HepG2 (cell line): ENCODE results near the gene CXorf38. TPM values are rescaled to one million over a fixed set of nuclear protein-coding genes. Genes with fewer than 3 reads are reported as not detected.

ENCODE experiments used
- CREB1 ChIP-seq, 2 experiments: fragments of 450-650 bp in 1 of 2; IDR thresholded peaks; 2 replicates each; pipeline ENCODE4 v1.6.1; 2016 to 2017; ENCODE audit warnings: control low read depth in 1 of 2, mild to moderate bottlenecking in 1 of 2, missing compliant biosample characterization in 1 of 2, missing genetic modification characterization in 1 of 2
- ETV5 ChIP-seq: IDR thresholded peaks from 2 replicates; pipeline ENCODE4 v1.6.1; 2018; ENCODE audit warnings: missing biosample characterization, missing genetic modification reagents, inconsistent platforms, borderline replicate concordance
- GABPA ChIP-seq, 2 experiments: IDR thresholded peaks; 2 replicates each; pipeline ENCODE4 v1.6.1; 2011 to 2016; ENCODE audit warnings: low read depth in 2 of 2, low read length in 1 of 2, missing biosample characterization in 1 of 2, missing genetic modification characterization in 1 of 2
- GABPB1 ChIP-seq: IDR thresholded peaks from 2 replicates; pipeline ENCODE4 v1.6.1; 2016; ENCODE audit warnings: mild to moderate bottlenecking, missing genetic modification reagents, moderate library complexity, missing compliant biosample characterization
- KDM2A ChIP-seq: sonication (generic); formaldehyde crosslinking; IDR thresholded peaks from 2 replicates; pipeline ENCODE4 v1.4.0; 2020; ENCODE audit warnings: low read depth, missing genetic modification reagents, borderline replicate concordance
- KDM5A ChIP-seq: fragments of 200-600 bp; sonication (generic); IDR thresholded peaks from 2 replicates; pipeline ENCODE4 v1.7.0; 2018; ENCODE audit warnings: antibody characterized with exemption, mild to moderate bottlenecking, low read length, borderline replicate concordance
- KLF9 ChIP-seq: IDR thresholded peaks from 2 replicates; pipeline ENCODE4 v1.6.1; 2016; ENCODE audit warnings: low read depth
- NR1H2 ChIP-seq: sonication (generic); formaldehyde crosslinking; IDR thresholded peaks from 2 replicates; pipeline ENCODE4 v1.8.1; 2022; ENCODE audit warnings: low read depth, missing genetic modification reagents, borderline replicate concordance
- POLR2A ChIP-seq, 2 experiments: IDR thresholded peaks; 2 replicates each; pipeline ENCODE4 v1.6.1; 2011; ENCODE audit warnings: low read depth in 2 of 2, low read length in 2 of 2, mild to moderate bottlenecking in 1 of 2, moderate library complexity in 1 of 2; ENCODE audit not compliant: insufficient read depth in 1 of 2
- POLR2G ChIP-seq: fragments of 200-400 bp; formaldehyde crosslinking; IDR thresholded peaks from 2 replicates; pipeline ENCODE4 v1.6.1; 2018; ENCODE audit warnings: mild to moderate bottlenecking, low read depth, low read length, moderate library complexity
- SAFB2 ChIP-seq: sonication (generic); formaldehyde crosslinking; IDR thresholded peaks from 2 replicates; pipeline ENCODE4 v1.5.1; 2020; ENCODE audit warnings: missing genetic modification reagents, low read depth, mild to moderate bottlenecking, borderline replicate concordance
- YEATS4 ChIP-seq: sonication (generic); formaldehyde crosslinking; IDR thresholded peaks from 2 replicates; pipeline ENCODE4 v1.4.0; 2020; ENCODE audit warnings: missing genetic modification reagents, borderline replicate concordance
- ZFY ChIP-seq: sonication (generic); formaldehyde crosslinking; IDR thresholded peaks from 2 replicates; pipeline ENCODE4 v1.4.0; 2020; ENCODE audit warnings: missing genetic modification reagents
- ZNF652 ChIP-seq: IDR thresholded peaks from 2 replicates; pipeline ENCODE4 v1.6.1; 2016; ENCODE audit warnings: low read depth, borderline replicate concordance
- ZSCAN21 ChIP-seq: sonication (generic); formaldehyde crosslinking; IDR thresholded peaks from 2 replicates; pipeline ENCODE4 v1.8.0; 2022; ENCODE audit warnings: mild to moderate bottlenecking, missing genetic modification reagents, moderate library complexity, borderline replicate concordance
- polyA plus RNA-seq, 8 experiments: library from polyadenylated mRNA; depleted of rRNA in 3 of 8; stranded (reverse) in 7 of 8; unstranded in 1 of 8; fragments of >200 nt; fragmentation: Illumina TruSeq in 4 of 8; extraction: Trizol in 4 of 8; gene quantifications; 2 replicates each; pipeline versions ENCODE4 v1.2.1 to v1.2.3, GENCODE V29; 2011 to 2016; ENCODE audit warnings: low read depth in 4 of 8, missing spikeins in 1 of 8, mixed read lengths in 1 of 8; ENCODE audit not compliant: insufficient read depth in 1 of 8
- total RNA-seq, 5 experiments: library from RNA; depleted of rRNA; stranded (reverse); fragments of >200 nt; fragmentation: Illumina TruSeq; extraction: Trizol; gene quantifications; 2 replicates each; pipeline ENCODE4 v1.2.3, GENCODE V29; 2016; ENCODE audit warnings: low read depth in 1 of 5
- TF ChIP-seq, protein P1 (sequence below): IDR thresholded peaks from 2 replicates; pipeline ENCODE4 v1.6.1; 2016; ENCODE audit warnings: missing biosample characterization, missing genetic modification reagents, low read depth
- TF ChIP-seq, protein P2 (sequence below): sonication (generic); formaldehyde crosslinking; IDR thresholded peaks from 2 replicates; pipeline ENCODE4 v1.5.0; 2020; ENCODE audit warnings: mild to moderate bottlenecking, missing genetic modification reagents, borderline replicate concordance
- TF ChIP-seq, protein P3 (sequence below): sonication (generic); formaldehyde crosslinking; IDR thresholded peaks from 2 replicates; pipeline ENCODE4 v1.5.1; 2020; ENCODE audit warnings: mild to moderate bottlenecking, missing genetic modification reagents, moderate library complexity
- TF ChIP-seq, protein P4 (sequence below): sonication (generic); formaldehyde crosslinking; IDR thresholded peaks from 2 replicates; pipeline ENCODE4 v1.8.1; 2023; ENCODE audit warnings: mild to moderate bottlenecking, moderate library complexity, missing genetic modification reagents

The CXorf38 gene
- total and polyA plus RNA-seq, 2 of the 13 experiments (the other 11 are each of a cell fraction or from before 2014, with no cell fraction given), result 4.6 to 6.7 TPM

DNA sequence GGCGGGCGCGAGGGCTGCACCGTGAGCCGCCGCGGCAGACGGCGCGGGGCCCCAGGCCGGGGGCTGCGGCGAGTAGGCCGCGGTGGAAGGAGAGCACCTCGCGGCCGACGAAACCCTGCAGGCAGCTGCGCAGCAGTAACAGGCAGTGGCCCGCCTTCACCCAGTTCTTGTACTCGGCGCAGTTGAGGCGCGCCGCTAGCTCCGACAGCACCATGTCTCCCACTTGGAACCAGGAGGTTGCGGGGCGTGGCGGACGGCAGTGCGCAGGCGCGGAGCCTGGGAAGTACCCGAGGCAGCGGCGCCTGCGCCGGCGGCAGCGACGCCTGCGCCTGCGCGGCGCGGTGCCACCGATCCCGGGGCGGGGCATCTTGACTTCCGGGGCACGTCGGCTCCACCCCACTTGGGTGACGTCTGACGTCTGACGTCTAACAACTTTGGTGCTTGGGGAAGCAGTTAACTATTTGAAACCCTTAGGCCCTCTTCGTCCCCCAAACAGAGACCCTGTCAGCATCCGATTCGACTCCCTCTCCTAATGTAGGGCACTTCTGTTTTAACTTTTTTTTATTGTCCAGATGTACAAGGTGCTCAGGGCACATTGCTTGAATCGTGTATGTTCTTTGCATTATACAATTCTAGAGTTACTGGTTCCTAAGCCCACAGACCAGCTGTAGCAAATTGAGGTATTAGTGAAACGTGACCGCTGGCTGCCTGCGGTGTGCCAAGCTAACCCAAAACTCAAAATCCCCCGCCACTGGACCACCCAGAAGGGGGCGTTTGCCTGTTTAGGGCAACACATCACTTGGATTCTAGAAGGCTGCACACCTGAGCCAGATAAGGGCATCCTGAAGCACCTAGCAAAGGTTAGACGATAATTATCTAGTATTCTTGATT, at the start of gene CXorf38 (continued):
- peak; percentile 61; the same call in 1 of the 2 replicates for TF ChIP-seq CREB1 (IDR thresholded peaks at IDR 0.05)
- TF ChIP-seq CREB1 (CRISPR knock-in tag; IDR thresholded peaks at IDR 0.05), result peak; percentile 54
- TF ChIP-seq, protein P1, sequence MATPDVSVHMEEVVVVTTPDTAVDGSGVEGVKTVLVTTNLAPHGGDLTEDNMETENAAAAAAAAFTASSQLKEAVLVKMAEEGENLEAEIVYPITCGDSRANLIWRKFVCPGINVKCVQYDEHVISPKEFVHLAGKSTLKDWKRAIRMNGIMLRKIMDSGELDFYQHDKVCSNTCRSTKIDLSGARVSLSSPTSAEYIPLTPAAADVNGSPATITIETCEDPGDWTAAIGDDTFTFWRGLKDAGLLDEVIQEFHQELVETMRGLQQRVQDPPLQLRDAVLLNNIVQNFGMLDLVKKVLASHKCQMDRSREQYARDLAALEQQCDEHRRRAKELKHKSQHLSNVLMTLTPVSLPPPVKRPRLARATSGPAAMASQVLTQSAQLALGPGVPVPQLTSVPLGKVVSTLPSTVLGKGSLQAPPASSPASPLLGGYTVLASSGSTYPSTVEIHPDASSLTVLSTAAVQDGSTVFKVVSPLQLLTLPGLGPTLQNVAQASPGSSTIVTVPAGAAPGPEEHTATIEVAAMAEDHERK (CRISPR knock-in tag), result peak; percentile 62
- TF ChIP-seq POLR2G, result peak; percentile 71
- 0 out of 2 replicates have a peak, but pooled peaks have one; percentile 38 for TF ChIP-seq SAFB2
- peak; percentile 94 for TF ChIP-seq ZNF652 (CRISPR knock-in tag)
- peak; percentile 23; the same call in 1 of the 2 replicates for TF ChIP-seq ETV5
- peak; percentile 69 for TF ChIP-seq GABPB1 (CRISPR knock-in tag)
- TF ChIP-seq NR1H2, result no peak
- peak; percentile 41; the same call in 1 of the 2 replicates for TF ChIP-seq YEATS4 (CRISPR knock-in tag)
- TF ChIP-seq, protein P2, sequence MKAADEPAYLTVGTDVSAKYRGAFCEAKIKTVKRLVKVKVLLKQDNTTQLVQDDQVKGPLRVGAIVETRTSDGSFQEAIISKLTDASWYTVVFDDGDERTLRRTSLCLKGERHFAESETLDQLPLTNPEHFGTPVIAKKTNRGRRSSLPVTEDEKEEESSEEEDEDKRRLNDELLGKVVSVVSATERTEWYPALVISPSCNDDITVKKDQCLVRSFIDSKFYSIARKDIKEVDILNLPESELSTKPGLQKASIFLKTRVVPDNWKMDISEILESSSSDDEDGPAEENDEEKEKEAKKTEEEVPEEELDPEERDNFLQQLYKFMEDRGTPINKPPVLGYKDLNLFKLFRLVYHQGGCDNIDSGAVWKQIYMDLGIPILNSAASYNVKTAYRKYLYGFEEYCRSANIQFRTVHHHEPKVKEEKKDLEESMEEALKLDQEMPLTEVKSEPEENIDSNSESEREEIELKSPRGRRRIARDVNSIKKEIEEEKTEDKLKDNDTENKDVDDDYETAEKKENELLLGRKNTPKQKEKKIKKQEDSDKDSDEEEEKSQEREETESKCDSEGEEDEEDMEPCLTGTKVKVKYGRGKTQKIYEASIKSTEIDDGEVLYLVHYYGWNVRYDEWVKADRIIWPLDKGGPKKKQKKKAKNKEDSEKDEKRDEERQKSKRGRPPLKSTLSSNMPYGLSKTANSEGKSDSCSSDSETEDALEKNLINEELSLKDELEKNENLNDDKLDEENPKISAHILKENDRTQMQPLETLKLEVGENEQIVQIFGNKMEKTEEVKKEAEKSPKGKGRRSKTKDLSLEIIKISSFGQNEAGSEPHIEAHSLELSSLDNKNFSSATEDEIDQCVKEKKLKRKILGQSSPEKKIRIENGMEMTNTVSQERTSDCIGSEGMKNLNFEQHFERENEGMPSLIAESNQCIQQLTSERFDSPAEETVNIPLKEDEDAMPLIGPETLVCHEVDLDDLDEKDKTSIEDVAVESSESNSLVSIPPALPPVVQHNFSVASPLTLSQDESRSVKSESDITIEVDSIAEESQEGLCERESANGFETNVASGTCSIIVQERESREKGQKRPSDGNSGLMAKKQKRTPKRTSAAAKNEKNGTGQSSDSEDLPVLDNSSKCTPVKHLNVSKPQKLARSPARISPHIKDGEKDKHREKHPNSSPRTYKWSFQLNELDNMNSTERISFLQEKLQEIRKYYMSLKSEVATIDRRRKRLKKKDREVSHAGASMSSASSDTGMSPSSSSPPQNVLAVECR (CRISPR knock-in tag), result peak; percentile 72; the same call in 1 of the 2 replicates
- TF ChIP-seq KDM5A, result peak; percentile 41; the same call in 1 of the 2 replicates
- TF ChIP-seq KLF9, result no peak
- TF ChIP-seq ZFY (CRISPR knock-in tag), result peak; percentile 90
- peak; percentile 20 to 81; a peak in 3 of 4 replicates for TF ChIP-seq POLR2A (IDR thresholded peaks at IDR 0.05; ENCODE audit: insufficient read depth in 1 of 2, low read depth in 2 of 2, low read length in 2 of 2)
- TF ChIP-seq ZSCAN21 (CRISPR knock-in tag), result peak; percentile 50; the same call in 1 of the 2 replicates
- peak; percentile 31; the same call in 1 of the 2 replicates for TF ChIP-seq GABPA (IDR thresholded peaks at IDR 0.05; ENCODE audit: low read depth, low read length)
- no peak for TF ChIP-seq GABPA (CRISPR knock-in tag; IDR thresholded peaks at IDR 0.05; ENCODE audit: low read depth)
- TF ChIP-seq KDM2A (CRISPR knock-in tag), result peak; percentile 95
- TF ChIP-seq, protein P3, sequence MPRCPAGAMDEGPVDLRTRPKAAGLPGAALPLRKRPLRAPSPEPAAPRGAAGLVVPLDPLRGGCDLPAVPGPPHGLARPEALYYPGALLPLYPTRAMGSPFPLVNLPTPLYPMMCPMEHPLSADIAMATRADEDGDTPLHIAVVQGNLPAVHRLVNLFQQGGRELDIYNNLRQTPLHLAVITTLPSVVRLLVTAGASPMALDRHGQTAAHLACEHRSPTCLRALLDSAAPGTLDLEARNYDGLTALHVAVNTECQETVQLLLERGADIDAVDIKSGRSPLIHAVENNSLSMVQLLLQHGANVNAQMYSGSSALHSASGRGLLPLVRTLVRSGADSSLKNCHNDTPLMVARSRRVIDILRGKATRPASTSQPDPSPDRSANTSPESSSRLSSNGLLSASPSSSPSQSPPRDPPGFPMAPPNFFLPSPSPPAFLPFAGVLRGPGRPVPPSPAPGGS, result 0 out of 2 replicates have a peak, but pooled peaks have one; percentile 50
- TF ChIP-seq, protein P4, sequence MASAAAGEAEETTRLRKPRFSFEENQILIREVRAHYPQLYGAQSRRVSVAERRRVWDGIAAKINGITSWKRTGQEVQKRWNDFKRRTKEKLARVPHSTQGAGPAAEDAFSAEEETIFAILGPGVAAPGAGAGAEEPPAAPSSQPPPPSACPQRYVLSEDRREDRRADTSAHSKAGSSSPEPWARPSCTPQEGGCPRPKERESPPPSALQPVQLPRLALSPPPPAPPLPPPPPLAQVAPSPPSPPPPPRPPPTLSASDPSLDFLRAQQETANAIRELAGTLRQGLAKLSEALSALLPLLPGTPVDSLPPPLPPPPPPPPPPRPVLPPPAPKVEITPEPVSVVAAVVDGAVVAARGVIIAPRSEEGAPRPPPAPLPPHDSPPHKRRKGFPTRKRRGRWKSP (CRISPR knock-in tag), result no peak
